ENCODE data around the gene RILPL2.
A peak's percentile ranks its signal among the peaks of the same experiment; 100 is the strongest.
"Not testable (repeated sequence)": the region's sequence is repeated elsewhere in the genome, so short reads cannot be mapped to it uniquely, and the experiment has no call there.

Gene RILPL2

GRCh38 chr12:123436017-123436964 is at the start of gene RILPL2:
Gene RILPL2 (minus strand): TSS chr12:123436684. CDS start chr12:123436420, 264 bp downstream.
- Histone ChIP-seq H3K36me3 (ENCODE audit: control insufficient read depth, insufficient read depth, low read length) (no peaks in the 10 kb centered on the region), H3K9me3 (ENCODE audit: control insufficient read depth, insufficient read depth, low read length) (no peaks in the 10 kb centered on the region), H3K9ac (ENCODE audit: low read depth, low read length) (no peak within 1 kb of the TSS), H3K27ac (ENCODE audit: low read depth, low read length) (peak within 1 kb of the TSS; percentile 28), H3K4me3 (ENCODE audit: low read depth, low read length) (peak within 1 kb of the TSS; percentile 93), H3K4me1 (ENCODE audit: control insufficient read depth, insufficient read depth, low read length) (no peaks in the 10 kb centered on the region), H3K27me3 (ENCODE audit: control insufficient read depth, insufficient read depth, low read length) (peaks cover 24% of the 10 kb centered on the region)

- no peak overlapping the region for H3K4me3 ChIP-seq (ENCODE audit: low read depth, low read length)
- no peaks in the 10 kb centered on the region for H3K9me3 ChIP-seq (ENCODE audit: control insufficient read depth, insufficient read depth, low read length)
- no peak overlapping the region for H3K27ac ChIP-seq (ENCODE audit: low read depth, low read length)
- H3K27me3 ChIP-seq (ENCODE audit: control insufficient read depth, insufficient read depth, low read length): no peaks in the 10 kb centered on the region
- no peak overlapping the region for H3K9ac ChIP-seq (ENCODE audit: low read depth, low read length)
- no peaks in the 10 kb centered on the region for H3K36me3 ChIP-seq (ENCODE audit: control insufficient read depth, insufficient read depth, low read length)
- H3K4me1 ChIP-seq (ENCODE audit: control insufficient read depth, insufficient read depth, low read length): no peaks in the 10 kb centered on the region
These were observed 49.3 kb upstream of the RILPL2 start for GRCh38 chr12:123485756-123486155.

GRCh38 chr12:123483602-123484248 is 47.2 kb upstream of the RILPL2 start:
- no peak overlapping the region for H3K9ac ChIP-seq (ENCODE audit: low read depth, low read length)
- H3K27me3 ChIP-seq (ENCODE audit: control insufficient read depth, insufficient read depth, low read length): no peaks in the 10 kb centered on the region
- H3K9me3 ChIP-seq (ENCODE audit: control insufficient read depth, insufficient read depth, low read length): no peaks in the 10 kb centered on the region
- no peak overlapping the region for H3K4me3 ChIP-seq (ENCODE audit: low read depth, low read length)
- H3K36me3 ChIP-seq (ENCODE audit: control insufficient read depth, insufficient read depth, low read length): no peaks in the 10 kb centered on the region
- no peaks in the 10 kb centered on the region for H3K4me1 ChIP-seq (ENCODE audit: control insufficient read depth, insufficient read depth, low read length)
- H3K27ac ChIP-seq (ENCODE audit: low read depth, low read length): no peak overlapping the region

- Histone ChIP-seq H3K4me3 (ENCODE audit: low read depth, low read length) (no peak overlapping the region), H3K36me3 (ENCODE audit: control insufficient read depth, insufficient read depth, low read length) (no peaks in the 10 kb centered on the region), H3K27ac (ENCODE audit: low read depth, low read length) (no peak overlapping the region), H3K9me3 (ENCODE audit: control insufficient read depth, insufficient read depth, low read length) (no peaks in the 10 kb centered on the region), H3K4me1 (ENCODE audit: control insufficient read depth, insufficient read depth, low read length) (no peaks in the 10 kb centered on the region), H3K9ac (ENCODE audit: low read depth, low read length) (no peak overlapping the region), H3K27me3 (ENCODE audit: control insufficient read depth, insufficient read depth, low read length) (no peaks in the 10 kb centered on the region)
These were observed 46.4 kb upstream of the RILPL2 start for GRCh38 chr12:123482876-123483275.

- not testable (repeated sequence) for H3K4me3 ChIP-seq (ENCODE audit: low read depth, low read length); H3K9ac ChIP-seq (ENCODE audit: low read depth, low read length); H3K36me3 ChIP-seq (ENCODE audit: control insufficient read depth, insufficient read depth, low read length); H3K9me3 ChIP-seq (ENCODE audit: control insufficient read depth, insufficient read depth, low read length); H3K27me3 ChIP-seq (ENCODE audit: control insufficient read depth, insufficient read depth, low read length); H3K4me1 ChIP-seq (ENCODE audit: control insufficient read depth, insufficient read depth, low read length); H3K27ac ChIP-seq (ENCODE audit: low read depth, low read length)
These were observed 44.8 kb upstream of the RILPL2 start for GRCh38 chr12:123481251-123481650.

- no peaks in the 10 kb centered on the region for H3K9me3 ChIP-seq (ENCODE audit: control insufficient read depth, insufficient read depth, low read length)
- no peak overlapping the region for H3K27ac ChIP-seq (ENCODE audit: low read depth, low read length)
- no peaks in the 10 kb centered on the region for H3K36me3 ChIP-seq (ENCODE audit: control insufficient read depth, insufficient read depth, low read length)
These were observed 43.1 kb upstream of the RILPL2 start for GRCh38 chr12:123479442-123480180.

GRCh38 chr12:123478762-123479161 is 42.3 kb upstream of the RILPL2 start:
- Histone ChIP-seq H3K36me3 (ENCODE audit: control insufficient read depth, insufficient read depth, low read length) (no peaks in the 10 kb centered on the region), H3K27me3 (ENCODE audit: control insufficient read depth, insufficient read depth, low read length) (no peaks in the 10 kb centered on the region), H3K4me3 (ENCODE audit: low read depth, low read length) (no peak overlapping the region), H3K4me1 (ENCODE audit: control insufficient read depth, insufficient read depth, low read length) (no peaks in the 10 kb centered on the region), H3K9me3 (ENCODE audit: control insufficient read depth, insufficient read depth, low read length) (no peaks in the 10 kb centered on the region), H3K27ac (ENCODE audit: low read depth, low read length) (no peak overlapping the region), H3K9ac (ENCODE audit: low read depth, low read length) (no peak overlapping the region)

More at GRCh38 chr12:123479442-123480180, 43.1 kb upstream of the RILPL2 start:
- no peaks in the 10 kb centered on the region for H3K27me3 ChIP-seq (ENCODE audit: control insufficient read depth, insufficient read depth, low read length)
- H3K9ac ChIP-seq (ENCODE audit: low read depth, low read length): no peak overlapping the region
- no peak overlapping the region for H3K4me3 ChIP-seq (ENCODE audit: low read depth, low read length)
- H3K4me1 ChIP-seq (ENCODE audit: control insufficient read depth, insufficient read depth, low read length): no peaks in the 10 kb centered on the region

GRCh38 chr12:123478069-123478468 is 41.6 kb upstream of the RILPL2 start:
- no peak overlapping the region for H3K27ac ChIP-seq (ENCODE audit: low read depth, low read length)
- no peaks in the 10 kb centered on the region for H3K9me3 ChIP-seq (ENCODE audit: control insufficient read depth, insufficient read depth, low read length)
- H3K36me3 ChIP-seq (ENCODE audit: control insufficient read depth, insufficient read depth, low read length): no peaks in the 10 kb centered on the region
- no peak overlapping the region for H3K4me3 ChIP-seq (ENCODE audit: low read depth, low read length)
- H3K9ac ChIP-seq (ENCODE audit: low read depth, low read length): no peak overlapping the region
- no peaks in the 10 kb centered on the region for H3K27me3 ChIP-seq (ENCODE audit: control insufficient read depth, insufficient read depth, low read length)
- H3K4me1 ChIP-seq (ENCODE audit: control insufficient read depth, insufficient read depth, low read length): no peaks in the 10 kb centered on the region

GRCh38 chr12:123475246-123475703 is 38.8 kb upstream of the RILPL2 start:
- Histone ChIP-seq H3K36me3 (ENCODE audit: control insufficient read depth, insufficient read depth, low read length) (peaks cover 14% of the 10 kb centered on the region), H3K9ac (ENCODE audit: low read depth, low read length) (no peak overlapping the region), H3K4me1 (ENCODE audit: control insufficient read depth, insufficient read depth, low read length) (no peaks in the 10 kb centered on the region), H3K27ac (ENCODE audit: low read depth, low read length) (no peak overlapping the region), H3K9me3 (ENCODE audit: control insufficient read depth, insufficient read depth, low read length) (no peaks in the 10 kb centered on the region), H3K4me3 (ENCODE audit: low read depth, low read length) (no peak overlapping the region), H3K27me3 (ENCODE audit: control insufficient read depth, insufficient read depth, low read length) (no peaks in the 10 kb centered on the region)

GRCh38 chr12:123474485-123475245 is 38.2 kb upstream of the RILPL2 start:
- H3K27ac ChIP-seq (ENCODE audit: low read depth, low read length): no peak overlapping the region
- H3K36me3 ChIP-seq (ENCODE audit: control insufficient read depth, insufficient read depth, low read length): peaks cover 14% of the 10 kb centered on the region
- no peak overlapping the region for H3K9ac ChIP-seq (ENCODE audit: low read depth, low read length)
- no peaks in the 10 kb centered on the region for H3K4me1 ChIP-seq (ENCODE audit: control insufficient read depth, insufficient read depth, low read length)
- no peaks in the 10 kb centered on the region for H3K27me3 ChIP-seq (ENCODE audit: control insufficient read depth, insufficient read depth, low read length)
- no peaks in the 10 kb centered on the region for H3K9me3 ChIP-seq (ENCODE audit: control insufficient read depth, insufficient read depth, low read length)
- no peak overlapping the region for H3K4me3 ChIP-seq (ENCODE audit: low read depth, low read length)

Data from HUES48 (cell line).